SK-N-SH treated with all-trans-retinoic acid at 6 μM for 48 hours (cell line): ENCODE results near the gene BBS9.

Source experiments
- CSDC2 ChIP-seq: fragments of 250-450 bp; sonication (Bioruptor Pico); IDR thresholded peaks from 2 replicates; pipeline ENCODE4 v1.5.0; 2020; ENCODE audit warnings: mild to moderate bottlenecking, moderate library complexity
- ESRRG ChIP-seq: fragments of 250-450 bp; sonication (Bioruptor Pico); IDR thresholded peaks from 2 replicates; pipeline ENCODE4 v1.6.1; 2021; ENCODE audit warnings: mild to moderate bottlenecking
- ZFP3 ChIP-seq: fragments of 250-450 bp; sonication (Bioruptor Pico); IDR thresholded peaks from 2 replicates; pipeline ENCODE4 v1.5.0; 2020; ENCODE audit warnings: mild to moderate bottlenecking, moderate library complexity
- ZFP30 ChIP-seq: fragments of 450-650 bp; formaldehyde crosslinking; IDR thresholded peaks from 2 replicates; pipeline ENCODE4 v1.5.0; 2022; ENCODE audit warnings: mild to moderate bottlenecking, moderate library complexity

GRCh38 chr7:33554576-33554975 is 425.2 kb downstream of the BBS9 start:
- TF ChIP-seq ESRRG (CRISPR knock-in tag): no peak
- TF ChIP-seq CSDC2 (CRISPR knock-in tag): no peak
- TF ChIP-seq ZFP30 (CRISPR knock-in tag): no peak
- TF ChIP-seq ZFP3 (CRISPR knock-in tag): no peak
